ENCODE measurements around the gene SERGEF.

The SERGEF gene

GRCh38 chr11:17778956-17779860, 233.6 kb downstream of the SERGEF start:
- no peak for DNase-seq

GRCh38 chr11:17778352-17778751, 234.5 kb downstream of the SERGEF start:
- DNase-seq, result no peak

- no peak for DNase-seq
These were observed 235.1 kb downstream of the SERGEF start for GRCh38 chr11:17777738-17778091.

- no peak for DNase-seq
These were observed 235.6 kb downstream of the SERGEF start for GRCh38 chr11:17777086-17777737.

DNA sequence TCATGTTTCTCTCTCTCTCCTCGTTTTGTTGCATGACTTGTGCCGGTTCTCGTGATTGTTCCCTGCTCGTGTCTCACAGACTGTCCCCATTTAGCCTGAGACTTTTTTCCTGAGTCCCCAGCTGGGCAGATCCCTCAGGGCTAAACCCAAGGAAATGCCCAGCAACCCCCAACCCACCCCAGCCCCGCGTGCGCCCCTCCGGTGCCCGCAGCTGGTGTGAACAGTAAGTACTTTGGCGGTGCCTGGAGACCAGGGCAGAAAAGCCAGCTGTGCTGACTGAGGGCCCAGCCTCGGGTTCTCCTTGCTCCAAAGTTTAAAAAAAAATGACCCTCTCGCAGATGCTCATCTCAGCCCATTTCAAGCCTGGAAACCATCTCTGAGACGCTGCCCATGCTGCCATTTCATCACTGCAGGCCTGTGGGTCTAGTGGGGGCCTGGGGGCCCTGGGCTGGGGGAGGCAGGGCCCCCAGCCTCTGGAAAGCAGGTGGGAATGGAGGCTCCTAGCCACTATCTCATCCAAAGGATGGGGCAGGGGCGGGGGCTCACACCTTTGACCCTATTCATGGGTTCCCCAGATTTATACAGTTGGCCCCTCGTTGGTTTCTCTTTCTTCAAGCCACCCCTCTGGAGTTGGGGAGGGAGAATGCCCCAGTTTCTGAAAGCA, 236.5 kb downstream of the SERGEF start:
- DNase-seq, result no peak

DNA sequence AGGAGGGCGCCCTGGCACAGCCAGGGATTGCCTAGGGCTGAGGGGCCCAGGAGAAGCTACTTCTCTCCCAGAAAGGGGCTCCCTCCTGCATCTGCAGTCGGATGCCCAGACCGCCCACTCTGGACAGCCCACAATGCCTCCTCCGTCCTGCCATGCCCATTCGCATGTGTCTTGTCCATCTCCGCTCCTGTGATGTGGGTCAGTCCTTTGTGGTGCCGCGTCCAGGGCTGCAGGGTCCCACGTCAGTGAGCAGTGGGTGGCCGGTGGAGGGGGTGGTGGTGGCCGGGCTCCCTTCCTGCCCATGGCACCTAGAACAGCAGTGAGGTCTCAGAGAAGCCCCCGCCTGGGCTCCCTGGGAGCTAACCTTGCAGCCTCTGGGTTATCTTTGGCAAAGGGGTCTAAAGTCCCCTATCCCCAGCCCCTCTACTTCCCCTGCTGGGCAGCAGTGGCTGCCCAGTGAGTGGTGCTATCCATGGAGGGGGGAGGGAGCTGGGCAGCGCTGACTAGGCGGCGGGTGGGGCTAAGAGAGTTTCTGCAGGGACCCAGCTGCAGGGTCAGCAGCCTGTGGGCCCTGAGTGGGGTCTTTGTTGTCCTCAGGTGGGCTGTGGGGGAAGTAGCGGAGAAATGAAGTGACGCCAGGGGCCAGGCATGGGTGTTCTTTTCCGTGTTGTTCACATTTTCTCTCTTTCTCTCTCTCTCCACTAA, 237.2 kb downstream of the SERGEF start:
- DNase-seq, result no peak

DNA sequence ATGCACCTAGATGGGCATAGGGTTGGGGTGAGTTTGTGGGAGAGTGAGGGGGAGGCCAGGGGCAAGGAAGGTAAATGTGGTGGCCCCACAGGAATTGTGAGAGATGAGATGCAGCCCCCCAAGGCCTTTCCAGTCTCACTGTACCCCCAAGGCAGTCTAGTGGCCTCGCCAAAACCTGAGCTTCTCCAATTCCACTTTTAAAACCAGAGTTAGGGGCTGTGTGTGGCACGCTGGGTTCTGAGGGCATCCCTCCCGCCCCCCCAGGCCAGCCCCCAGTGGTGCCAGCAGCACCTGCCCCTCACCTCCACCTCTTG, 237.9 kb downstream of the SERGEF start:
- no peak for DNase-seq

GRCh38 chr11:17774232-17775034, 238.4 kb downstream of the SERGEF start:
- DNase-seq, result no peak

DNA sequence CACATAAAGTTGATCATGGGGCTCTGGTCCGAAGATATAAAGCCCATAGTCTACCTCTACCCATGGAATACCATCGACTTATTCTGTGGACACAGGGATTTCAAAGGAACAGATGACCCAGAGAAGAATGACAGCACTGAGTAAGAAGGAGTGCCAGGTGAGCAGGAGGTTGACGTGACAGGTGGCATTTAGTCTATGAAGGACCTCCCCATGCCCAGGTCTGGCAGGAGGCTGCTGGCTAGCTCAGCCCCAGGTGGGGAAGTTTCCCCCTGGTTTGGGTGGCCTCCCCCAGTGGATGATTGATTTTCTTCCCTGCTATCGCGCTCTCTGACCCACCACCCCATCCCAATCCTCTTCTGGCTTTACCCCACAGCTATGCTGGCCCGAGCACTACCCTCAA, 239.2 kb downstream of the SERGEF start:
- no peak for DNase-seq

GRCh38 chr11:17772704-17773600, 239.9 kb downstream of the SERGEF start:
- no peak for DNase-seq

- DNase-seq, result no peak
These were observed 240.9 kb downstream of the SERGEF start for GRCh38 chr11:17771841-17772401.

- DNase-seq, result no peak
These were observed 241.4 kb downstream of the SERGEF start for GRCh38 chr11:17771415-17771814.

GRCh38 chr11:17770917-17771316, 241.9 kb downstream of the SERGEF start:
- no peak for DNase-seq

DNA sequence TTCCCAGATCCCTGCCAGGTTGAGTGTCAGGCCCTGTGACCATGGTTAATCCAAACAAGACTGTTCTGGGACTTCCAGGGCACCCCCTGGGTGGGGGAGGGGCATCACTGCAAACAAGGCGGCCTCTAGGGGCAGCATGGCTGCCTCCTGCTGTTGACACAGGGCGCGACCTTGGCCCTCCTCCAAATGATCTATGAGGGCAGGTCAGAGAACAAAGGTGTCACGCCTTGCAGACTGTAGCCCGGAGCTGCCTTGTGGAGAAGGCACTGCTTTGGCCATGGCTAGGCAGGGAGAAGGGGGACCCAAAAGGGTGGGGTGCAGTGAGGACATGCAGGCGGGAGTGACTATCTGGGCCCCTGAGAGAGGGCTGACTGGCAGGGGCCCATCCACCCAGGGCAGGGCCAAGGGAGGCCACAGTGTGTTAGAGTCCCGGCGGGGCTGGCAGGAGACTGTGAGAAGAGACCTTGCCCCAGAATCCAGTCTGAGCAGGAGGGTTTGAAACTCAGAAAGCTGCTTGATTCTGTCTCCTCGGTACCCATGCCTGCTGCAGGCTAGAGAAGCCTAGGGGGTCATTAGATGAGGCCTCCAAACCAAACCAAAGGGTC, 242.7 kb downstream of the SERGEF start:
- no peak for DNase-seq

DNA sequence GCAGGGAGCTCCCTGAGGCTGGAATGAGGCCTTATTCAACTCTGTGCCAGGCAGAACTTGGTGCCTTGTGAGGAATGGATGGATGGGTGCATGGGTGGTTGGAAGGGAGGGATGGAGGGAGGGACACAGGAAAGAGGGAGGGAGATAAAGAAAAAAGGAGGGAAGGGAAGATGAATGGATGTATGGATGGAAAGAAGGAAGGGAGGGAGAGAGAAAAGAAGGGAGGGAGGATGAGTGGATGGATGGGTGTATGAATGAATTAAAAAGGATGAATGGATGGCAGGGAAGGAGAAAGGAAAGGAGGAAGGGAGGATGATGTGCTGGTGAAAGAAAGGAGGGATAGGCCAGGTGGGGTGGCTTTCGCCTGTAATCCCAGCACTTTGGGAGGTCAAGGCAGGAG, 243.6 kb downstream of the SERGEF start:
- no peak for DNase-seq

DNA sequence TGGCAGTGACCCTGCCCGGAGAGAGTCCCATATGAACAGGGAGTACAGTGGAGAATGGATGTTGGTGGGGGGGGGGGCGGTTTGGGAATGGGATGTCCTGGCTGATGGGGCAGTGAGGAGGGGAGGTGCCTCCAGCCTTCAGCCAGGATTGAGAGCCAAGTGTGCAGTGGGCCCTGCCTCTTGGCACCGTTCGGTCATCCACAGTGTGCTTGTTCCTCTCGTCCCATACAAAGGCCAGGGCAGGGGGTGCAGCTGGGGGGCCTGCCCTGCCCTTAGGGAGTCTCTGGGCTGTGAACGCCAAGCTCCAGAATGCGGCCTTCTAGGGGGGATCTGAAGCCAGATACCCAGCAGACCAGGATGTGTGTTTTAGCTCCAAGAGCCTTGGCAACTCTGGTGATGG, 244.3 kb downstream of the SERGEF start:
- DNase-seq, result no peak

DNA sequence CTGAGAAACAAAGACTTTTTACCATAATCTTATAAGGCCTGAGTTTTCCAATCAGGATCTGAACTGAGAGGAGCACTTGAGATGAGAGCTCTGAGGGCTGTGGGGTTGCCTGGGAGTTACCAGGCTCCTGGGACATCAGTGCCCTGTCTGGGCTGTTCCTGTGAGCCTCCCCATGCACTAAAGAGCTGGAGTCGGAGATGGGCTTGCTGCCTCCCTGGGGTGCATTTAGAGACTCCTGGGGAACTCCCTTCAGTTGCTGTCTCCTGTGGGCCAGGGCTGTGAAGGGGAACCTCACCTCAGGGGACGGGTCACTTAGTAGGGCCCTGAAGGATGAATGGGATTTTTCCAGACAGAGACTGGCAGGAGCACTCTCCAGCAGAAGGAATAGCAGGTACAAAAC, 244.9 kb downstream of the SERGEF start:
- no peak for DNase-seq

DNA sequence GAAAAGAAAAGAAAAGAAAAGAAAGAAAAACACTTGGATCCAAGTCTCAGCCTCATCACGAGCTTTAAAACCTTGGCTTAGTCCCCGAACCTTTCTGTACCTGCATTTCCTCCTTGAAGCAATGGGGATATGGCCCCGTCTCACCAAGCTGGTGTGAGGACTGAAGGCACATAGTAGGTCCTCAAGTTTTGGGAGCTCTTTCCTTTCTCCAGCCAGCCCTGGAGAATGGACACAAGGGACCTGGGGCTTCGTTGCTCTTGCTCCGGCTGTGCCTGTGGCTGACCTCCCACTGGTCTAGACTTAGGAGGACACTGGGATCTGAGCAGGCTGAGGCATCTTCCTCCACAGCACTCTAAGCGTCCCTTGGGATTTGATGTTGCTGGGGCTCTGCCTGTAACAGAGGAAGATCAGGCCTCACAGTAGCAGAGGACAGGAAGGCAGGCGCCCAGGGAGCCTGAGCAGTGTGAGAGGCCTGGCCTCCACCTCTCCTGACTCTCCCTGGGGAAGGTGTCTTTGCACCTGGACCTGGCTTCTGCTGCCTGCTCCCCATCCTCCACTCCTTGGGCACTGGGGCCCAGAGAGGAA, 245.5 kb downstream of the SERGEF start:
- DNase-seq, result no peak

GRCh38 chr11:17766590-17766989, 246.3 kb downstream of the SERGEF start:
- DNase-seq, result no peak

- DNase-seq, result no peak
These were observed 246.8 kb downstream of the SERGEF start for GRCh38 chr11:17766073-17766359.
